A673 (cell line): ENCODE data around the gene PAPPA. TPM values are rescaled to one million over a fixed set of nuclear protein-coding genes. Genes with fewer than 3 reads are reported as not detected.

ENCODE experiments used
- BruUV-seq: library from RNA; stranded (reverse); fragments of 400-500 nt; replicated peaks from 2 replicates; lab custom pipeline; 2021; lab: Mats Ljungman, UMichigan
- CTCF ChIA-PET: fragments of 300-600 bp; sonication (Branson Sonifier 250); formaldehyde crosslinking; loops from one replicate; lab custom pipeline; 2022; ENCODE audit warnings: antibody characterized with exemption; lab: Charles Lee
- POLR2A ChIA-PET: fragments of 300-600 bp; sonication (Branson Sonifier 250); formaldehyde crosslinking; loops from one replicate; lab custom pipeline; 2022; ENCODE audit warnings: antibody characterized with exemption; ENCODE audit not compliant: low non-redundant PET; lab: Charles Lee
- DNase-seq: peaks from one replicate; pipeline ENCODE4 v3.0.0-alpha.2; 2015; ENCODE audit warnings: low spot score
- H3K27ac ChIP-seq: fragments of 200-600 bp; sonication (generic); 2 replicates; pipeline ENCODE4 v1.5.1; 2016; ENCODE audit warnings: mixed run types, low read depth, mild to moderate bottlenecking, mixed read lengths, antibody characterized with exemption, low read length; ENCODE audit not compliant: poor library complexity, severe bottlenecking
- H3K27me3 ChIP-seq: fragments of 200-600 bp; sonication (generic); replicated peaks from 2 replicates; pipeline ENCODE4 v1.6.1; 2017; ENCODE audit warnings: mixed run types, low read depth, mild to moderate bottlenecking, mixed read lengths, antibody characterized with exemption, low read length; ENCODE audit not compliant: insufficient read depth, poor library complexity
- H3K36me3 ChIP-seq: fragments of 200-600 bp; sonication (generic); 2 replicates; pipeline ENCODE4 v1.6.1; 2016; ENCODE audit warnings: mixed run types, mild to moderate bottlenecking, mixed read lengths, antibody characterized with exemption, low read length; ENCODE audit not compliant: insufficient read depth, poor library complexity, severe bottlenecking
- H3K4me1 ChIP-seq: fragments of 200-600 bp; sonication (generic); 2 replicates; pipeline ENCODE4 v1.6.1; 2017; ENCODE audit warnings: mixed run types, mild to moderate bottlenecking, mixed read lengths, antibody characterized with exemption, low read length; ENCODE audit not compliant: insufficient read depth, poor library complexity, severe bottlenecking
- H3K4me3 ChIP-seq: fragments of 200-600 bp; sonication (generic); 2 replicates; pipeline ENCODE4 v1.5.1; 2016; ENCODE audit warnings: low read depth, mixed run types, mild to moderate bottlenecking, mixed read lengths, low read length; ENCODE audit not compliant: poor library complexity, severe bottlenecking
- H3K9me3 ChIP-seq: fragments of 200-600 bp; sonication (generic); 2 replicates; pipeline ENCODE4 v1.6.1; 2016; ENCODE audit warnings: mixed run types, low read depth, mild to moderate bottlenecking, mixed read lengths, antibody characterized with exemption, low read length; ENCODE audit not compliant: poor library complexity, severe bottlenecking
- CTCF ChIP-seq: fragments of 300-800, 200-600 bp; sonication (generic); conservative IDR thresholded peaks from 2 replicates; pipeline ENCODE4 v1.5.1; 2017; ENCODE audit warnings: low read depth, mild to moderate bottlenecking, antibody characterized with exemption, low read length, moderate library complexity, mixed read lengths
- EZH2 ChIP-seq: fragments of 200-600 bp; sonication (generic); IDR thresholded peaks from 2 replicates; pipeline ENCODE4 v1.6.1; 2017; ENCODE audit warnings: borderline replicate concordance, low read depth, mild to moderate bottlenecking, mixed read lengths, antibody characterized with exemption, low read length; ENCODE audit not compliant: poor library complexity, severe bottlenecking
- intact Hi-C: fragments of 100-400 bp; cut with micrococcal nuclease; formaldehyde crosslinking; loops from one replicate; pipeline ENCODE4 v1.10.0; 2022; ENCODE audit not compliant: unreplicated experiment
- total RNA-seq: library from RNA; stranded (reverse); gene quantifications from 2 replicates; pipeline ENCODE4 v1.2.3, GENCODE V29; 2021

Gene PAPPA
- total RNA-seq, 1 experiment from 2014 or later, result 47.4 TPM

GRCh38 chr9:116247791-116248374, 94.3 kb downstream of the PAPPA start:
- BruUV-seq, result no TSS peak
- Histone ChIP-seq H3K9me3 (no peaks in the 10 kb centered on the region), H3K4me1 (no peaks in the 10 kb centered on the region), H3K27me3 (no peaks in the 10 kb centered on the region), H3K4me3 (no peak overlapping the region), H3K36me3 (peaks cover 35% of the 10 kb centered on the region), H3K27ac (no peak overlapping the region)
- intact Hi-C loops, result no loop called here
- no peak for DNase-seq
- TF ChIP-seq EZH2, result no peak
- TF ChIP-seq CTCF, result no peak
- ChIA-PET CTCF (no interaction called here), POLR2A (no interaction called here)

GRCh38 chr9:116250891-116251290, 97.3 kb downstream of the PAPPA start:
- TF ChIP-seq CTCF, result no peak
- TF ChIP-seq EZH2, result no peak
- no peaks in the 10 kb centered on the region for H3K4me1 ChIP-seq
- H3K27me3 ChIP-seq, result no peaks in the 10 kb centered on the region
- intact Hi-C loops, result no loop called here
- BruUV-seq, result no TSS peak
- peaks cover 8% of the 10 kb centered on the region for H3K36me3 ChIP-seq
- POLR2A ChIA-PET, result no interaction called here
- CTCF ChIA-PET, result no interaction called here
- no peak overlapping the region for H3K4me3 ChIP-seq
- no peaks in the 10 kb centered on the region for H3K9me3 ChIP-seq
- no peak for DNase-seq
- no peak overlapping the region for H3K27ac ChIP-seq

- no TSS peak for BruUV-seq
These were observed 97.8 kb downstream of the PAPPA start for GRCh38 chr9:116251366-116251765.

More at GRCh38 chr9:116251366-116251765, 97.8 kb downstream of the PAPPA start:
- intact Hi-C loops, result no loop called here
- H3K27me3 ChIP-seq, result no peaks in the 10 kb centered on the region
- no peaks in the 10 kb centered on the region for H3K4me1 ChIP-seq
- no peak overlapping the region for H3K4me3 ChIP-seq
- no peak for TF ChIP-seq CTCF
- no peak for TF ChIP-seq EZH2
- ChIA-PET POLR2A (no interaction called here), CTCF (no interaction called here)
- peaks cover 8% of the 10 kb centered on the region for H3K36me3 ChIP-seq
- H3K27ac ChIP-seq, result no peak overlapping the region
- no peak for DNase-seq
- H3K9me3 ChIP-seq, result no peaks in the 10 kb centered on the region
